Gastroesophageal sphincter (tissue), 4 donors: ENCODE data around the gene CLGN. TPM values are rescaled to one million over a fixed set of nuclear protein-coding genes. Genes with fewer than 3 reads are reported as not detected.

Source experiments
- ATAC-seq: fragments of 150-250 bp; one replicate; pipeline ENCODE4 v1.9.1; 2016; ENCODE audit warnings: mild to moderate bottlenecking, moderate library complexity
- H3K27ac ChIP-seq, 4 donors: fragments of 200-600 bp; sonication (generic) in 3 of 4; 1 replicate in 3 of 4; 2 replicates in 1 of 4; pipeline ENCODE4 v1.5.1; 2016 to 2019
- H3K27me3 ChIP-seq: fragments of 200-600 bp; sonication (generic); one replicate; pipeline ENCODE4 v1.5.1; 2019
- H3K36me3 ChIP-seq, 2 donors: fragments of 200-600 bp; sonication (generic); one replicate each; pipeline ENCODE4 v1.5.1; 2019; ENCODE audit warnings: control low read depth in 1 of 2
- H3K4me1 ChIP-seq, 3 donors: fragments of 200-600 bp; sonication (generic); 1 replicate in 2 of 3; 2 replicates in 1 of 3; pipeline ENCODE4 v1.5.1; 2016 to 2019; ENCODE audit warnings: control low read depth in 2 of 3
- H3K4me3 ChIP-seq, 2 donors: fragments of 200-600 bp; sonication (generic); one replicate each; pipeline ENCODE4 v1.5.1; 2019; ENCODE audit warnings: mild to moderate bottlenecking in 1 of 2, moderate library complexity in 1 of 2
- H3K9me3 ChIP-seq, 3 donors: fragments of 200-600 bp; sonication (generic); one replicate each; pipeline ENCODE4 v1.5.1; 2017 to 2019; ENCODE audit warnings: control low read depth in 2 of 3
- CTCF ChIP-seq, 4 experiments: fragments of 200-600 bp in 2 of 4; fragments of 450-650 bp in 2 of 4; sonication (generic) in 1 of 4; IDR thresholded peaks; one replicate each; pipeline ENCODE4 v1.5.1; 2017 to 2019; ENCODE audit warnings: antibody characterized with exemption in 4 of 4, mild to moderate bottlenecking in 2 of 4, moderate library complexity in 2 of 4
- EP300 ChIP-seq: sonication (generic); formaldehyde crosslinking; IDR thresholded peaks from one replicate; pipeline ENCODE4 v1.6.1; 2017; ENCODE audit warnings: antibody characterized with exemption, mild to moderate bottlenecking
- POLR2A ChIP-seq, 2 donors: fragments of 450-650 bp; IDR thresholded peaks; one replicate each; pipeline ENCODE4 v1.6.1; 2017; ENCODE audit warnings: antibody characterized with exemption in 2 of 2, mild to moderate bottlenecking in 2 of 2, moderate library complexity in 1 of 2
- POLR2AphosphoS5 ChIP-seq: sonication (generic); formaldehyde crosslinking; IDR thresholded peaks from one replicate; pipeline ENCODE4 v1.6.1; 2017; ENCODE audit warnings: antibody characterized with exemption
- WGBS, 2 donors: methylation state at CpG; one replicate each; pipeline ENCODE4 v1.1.5; 2018; ENCODE audit warnings: low coverage in 1 of 2; 5-methylcytosine and 5-hydroxymethylcytosine counted together
- total RNA-seq, 4 donors: library from RNA; depleted of rRNA; stranded (reverse); fragments of >200 nt; gene quantifications; one replicate each; pipeline ENCODE4 v1.1.0, GENCODE V29; 2016

CLGN gene
- total RNA-seq, 4 donors from 2014 or later, result 2.9 to 4.4 (median 3.9) TPM

- H3K36me3 ChIP-seq, result peaks cover 0 to 29% of the 10 kb centered on the region in 2 donors
- peaks cover 0 to under 1% (median 0%) of the 10 kb centered on the region in 3 donors for H3K4me1 ChIP-seq
- no peaks in the 10 kb centered on the region for H3K9me3 ChIP-seq
- H3K27me3 ChIP-seq, result no peaks in the 10 kb centered on the region
- TF ChIP-seq POLR2AphosphoS5, result no peak
- no peak for TF ChIP-seq POLR2A (IDR thresholded peaks at IDR 0.05)
- no peak for TF ChIP-seq CTCF (IDR thresholded peaks at IDR 0.05)
- no peak for TF ChIP-seq EP300
- H3K27ac ChIP-seq, result no peak overlapping the region
- no peak for ATAC-seq
- no peak overlapping the region for H3K4me3 ChIP-seq
These were observed 44.7 kb downstream of the CLGN start for GRCh38 chr4:140382732-140383131.

- Histone ChIP-seq H3K4me1 (peaks cover 8 to 44% (median 14%) of the 10 kb centered on the region in 3 donors), H3K36me3 (no peaks in the 10 kb centered on the region), H3K4me3 (peak overlapping the region; percentile 72 to 79), H3K9me3 (no peaks in the 10 kb centered on the region), H3K27me3 (no peaks in the 10 kb centered on the region), H3K27ac (peak overlapping the region; percentile 83 to 96 (median 94))
- WGBS, 2 donors, result 4% methylated on average over 8 of the region's 8 CpGs; no CpG with 5 or more reads in 1 of the 2 donors
- ATAC-seq, result no peak
- no peak for TF ChIP-seq CTCF (IDR thresholded peaks at IDR 0.05)
- no peak for TF ChIP-seq EP300
- TF ChIP-seq POLR2AphosphoS5, result no peak
- no peak for TF ChIP-seq POLR2A (IDR thresholded peaks at IDR 0.05)
These were observed 53.3 kb downstream of the CLGN start for GRCh38 chr4:140374130-140374477.

GRCh38 chr4:140373328-140374129 lies 53.9 kb downstream of the CLGN start, which contains the start of gene SCOC:
TSS of gene SCOC (plus strand) at chr4:140373646. CDS start at chr4:140379171, 5,525 bp downstream.
- Histone ChIP-seq H3K9me3 (no peaks in the 10 kb centered on the region), H3K27me3 (no peaks in the 10 kb centered on the region), H3K27ac (peak within 1 kb of the TSS; percentile 86 to 96 (median 94)), H3K4me1 (peaks cover 8 to 44% (median 14%) of the 10 kb centered on the region in 3 donors), H3K36me3 (no peaks in the 10 kb centered on the region), H3K4me3 (peak within 1 kb of the TSS; percentile 72 to 79)
- TF ChIP-seq CTCF (IDR thresholded peaks at IDR 0.05) (no peak), POLR2A (IDR thresholded peaks at IDR 0.05) (peak; percentile 53 to 66), POLR2AphosphoS5 (peak; percentile 84)
- peak; percentile 99 for ATAC-seq
- WGBS, 2 donors, result 0% methylated on average over 3 to 11 of the region's 63 CpGs

DNA sequence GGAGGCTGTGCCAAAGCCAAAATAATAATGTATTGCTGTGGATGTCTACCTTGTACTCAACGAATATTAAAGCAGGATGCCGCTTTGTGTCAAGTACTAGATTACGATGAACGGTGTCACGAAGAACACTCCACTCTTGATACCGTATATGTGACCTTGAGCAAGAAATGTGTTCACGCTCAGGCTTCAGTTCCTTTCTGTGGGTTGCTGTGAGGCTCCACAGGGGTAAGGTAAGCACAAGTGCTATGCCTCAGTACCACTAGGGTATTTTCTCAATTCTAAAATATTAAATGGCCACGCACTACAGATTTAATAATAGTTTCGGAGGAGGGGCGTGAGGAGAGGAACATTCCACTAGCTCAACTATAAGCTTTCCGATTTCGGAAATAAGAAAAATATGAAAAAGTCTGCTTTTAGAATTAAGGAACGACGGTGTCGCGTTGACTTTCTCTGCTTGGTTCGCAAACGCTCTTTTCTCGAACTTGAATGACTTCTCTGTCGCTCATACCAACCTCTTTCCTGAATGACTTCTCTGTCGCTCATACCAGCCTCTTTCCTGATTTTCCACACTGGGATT lies 54.6 kb downstream of the CLGN start:
- peak overlapping the region; percentile 86 to 96 (median 92) for H3K27ac ChIP-seq
- WGBS, 2 donors, result 1% methylated on average over 20 to 21 of the region's 21 CpGs
- no peaks in the 10 kb centered on the region for H3K36me3 ChIP-seq
- no peaks in the 10 kb centered on the region for H3K9me3 ChIP-seq
- H3K27me3 ChIP-seq, result no peaks in the 10 kb centered on the region
- TF ChIP-seq CTCF (IDR thresholded peaks at IDR 0.05) (peak in 3 of 4 experiments; percentile 6 to 59 (median 57)), EP300 (no peak)
- H3K4me1 ChIP-seq, result peaks cover 8 to 44% (median 14%) of the 10 kb centered on the region in 3 donors
- H3K4me3 ChIP-seq, result peak overlapping the region; percentile 63 to 79
- ATAC-seq, result no peak

- TF ChIP-seq CTCF (IDR thresholded peaks at IDR 0.05) (no peak), POLR2AphosphoS5 (no peak), POLR2A (IDR thresholded peaks at IDR 0.05) (no peak), EP300 (no peak)
- Histone ChIP-seq H3K4me3 (no peak overlapping the region), H3K27me3 (no peaks in the 10 kb centered on the region), H3K27ac (no peak overlapping the region), H3K9me3 (no peaks in the 10 kb centered on the region), H3K36me3 (no peaks in the 10 kb centered on the region), H3K4me1 (peaks cover 0 to 5% (median 4%) of the 10 kb centered on the region in 3 donors)
- 61 to 62% methylated on average over 3 of the region's 3 CpGs for WGBS, 2 donors
- ATAC-seq, result no peak
These were observed 58.8 kb downstream of the CLGN start for GRCh38 chr4:140368686-140369085.
